RPMI7951 (cell line): ENCODE data around the gene LRP2BP. TPM values are rescaled to one million over a fixed set of nuclear protein-coding genes. Genes with fewer than 3 reads are reported as not detected.
"Not testable (repeated sequence)": the region's sequence is repeated elsewhere in the genome, so short reads cannot be mapped to it uniquely, and the experiment has no call there.

Source experiments
- DNase-seq: peaks from one replicate; pipeline ENCODE4 v3.0.0-alpha.2; 2012; ENCODE audit warnings: low read depth
- total RNA-seq: library from RNA; depleted of rRNA; stranded (reverse); fragments of >200 nt; shearing (Covaris generic); gene quantifications from 2 replicates; pipeline ENCODE4 v1.2.3, GENCODE V29; 2014

Gene LRP2BP
- total RNA-seq, 1 experiment from 2014 or later = 0.48 TPM

DNA sequence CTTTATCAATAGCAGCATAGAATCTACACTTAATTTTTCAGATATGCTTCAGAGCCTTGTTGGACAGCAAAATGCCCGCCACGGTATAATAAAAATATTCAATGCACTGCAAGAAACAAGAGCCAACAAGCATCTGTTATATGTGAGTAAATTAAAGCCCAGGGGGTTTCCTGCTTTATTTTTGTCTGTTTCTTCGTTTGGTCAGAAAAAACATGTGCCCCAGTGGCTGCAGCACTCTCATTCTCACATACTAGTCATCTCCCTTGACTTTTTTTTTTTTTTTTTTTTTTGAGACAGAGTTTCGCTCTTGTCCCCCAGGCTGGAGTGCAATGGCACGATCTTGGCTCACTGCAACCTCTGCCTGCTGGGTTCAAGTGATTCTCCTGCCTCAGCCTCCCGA, 33.2 kb downstream of the LRP2BP start:
- DNase-seq = not testable (repeated sequence)

GRCh38 chr4:185361872-185362271, 33.9 kb downstream of the LRP2BP start:
- DNase-seq = no peak

DNA sequence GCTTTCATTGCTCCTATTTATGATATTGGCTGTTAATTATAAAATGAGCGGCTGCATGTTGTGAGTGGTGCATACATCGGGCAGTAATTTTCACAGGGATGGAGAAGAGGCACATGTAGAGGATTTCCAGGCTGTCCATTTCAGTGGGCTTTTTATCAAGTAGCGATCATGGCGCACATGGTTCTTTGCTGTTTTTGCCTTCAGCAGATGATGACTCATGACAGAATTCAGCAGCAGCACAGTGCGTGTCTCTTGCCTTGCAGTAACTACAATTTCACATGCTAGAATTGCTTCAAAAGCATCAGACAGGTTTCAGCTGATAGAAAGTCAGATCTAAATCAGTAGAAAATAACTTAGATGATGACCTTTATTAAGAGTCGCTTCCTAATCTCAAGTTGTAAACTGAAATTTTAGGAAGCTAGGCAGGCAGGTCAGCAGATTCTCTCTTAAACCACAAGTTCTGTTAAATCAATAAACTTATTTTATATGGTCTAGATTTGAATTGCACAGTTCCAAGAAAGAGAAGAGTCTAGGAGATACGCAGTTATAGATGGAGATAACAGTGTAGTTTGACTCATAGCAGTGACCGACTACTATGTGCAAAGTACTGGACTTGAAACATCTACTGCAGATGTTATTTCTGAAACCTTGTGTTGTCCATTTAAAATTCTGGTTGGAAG, 35.8 kb downstream of the LRP2BP start:
- DNase-seq = peak; percentile 54

GRCh38 chr4:185358959-185359358, 36.8 kb downstream of the LRP2BP start:
- DNase-seq = no peak

- peak; percentile 48 for DNase-seq
Observed at GRCh38 chr4:185358514-185358913, 37.2 kb downstream of the LRP2BP start.

GRCh38 chr4:185357733-185358440, 37.8 kb downstream of the LRP2BP start:
- no peak for DNase-seq

GRCh38 chr4:185357211-185357610, 38.5 kb downstream of the LRP2BP start:
- DNase-seq = peak; percentile 13

DNA sequence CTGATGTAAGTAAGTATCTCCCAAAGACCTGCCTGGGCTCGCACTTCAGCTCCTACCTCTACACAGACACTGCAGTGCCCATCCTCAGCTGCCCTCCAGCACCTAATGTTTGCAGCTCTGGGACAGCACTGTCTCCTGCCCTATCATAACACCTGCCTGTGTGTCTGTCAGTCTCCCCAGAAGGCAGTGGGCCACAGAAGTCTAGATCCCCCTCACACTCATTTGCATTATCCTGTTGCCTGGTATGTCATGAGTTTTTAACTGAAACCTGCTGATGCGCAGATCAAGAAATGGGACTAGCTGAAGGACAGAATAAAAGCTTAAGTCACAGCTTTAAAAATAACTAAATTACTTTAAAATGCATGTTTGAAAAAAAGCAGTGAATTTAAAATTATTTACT, 43.0 kb downstream of the LRP2BP start:
- DNase-seq = no peak

GRCh38 chr4:185352202-185352601, 43.5 kb downstream of the LRP2BP start:
- no peak for DNase-seq

DNA sequence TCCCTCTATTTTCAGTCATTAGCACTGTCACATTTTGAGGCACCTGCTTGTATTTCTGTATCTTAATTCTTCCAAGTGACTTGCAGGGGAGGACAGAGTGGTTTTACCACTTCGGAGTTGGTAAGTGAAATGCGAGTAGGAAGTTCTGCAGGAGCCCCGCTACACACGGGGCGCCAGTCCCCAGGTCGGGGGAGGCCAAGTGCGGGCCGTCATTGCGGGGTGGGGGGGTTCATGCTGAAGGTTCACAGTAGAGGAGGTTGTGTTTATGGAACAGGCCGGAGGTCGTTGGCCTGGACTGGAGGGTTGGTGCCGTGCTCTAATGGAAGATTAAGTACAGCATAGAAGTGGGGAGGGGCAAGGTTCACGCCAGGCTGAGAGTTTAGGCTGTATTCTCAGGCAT, 44.0 kb downstream of the LRP2BP start:
- no peak for DNase-seq

DNA sequence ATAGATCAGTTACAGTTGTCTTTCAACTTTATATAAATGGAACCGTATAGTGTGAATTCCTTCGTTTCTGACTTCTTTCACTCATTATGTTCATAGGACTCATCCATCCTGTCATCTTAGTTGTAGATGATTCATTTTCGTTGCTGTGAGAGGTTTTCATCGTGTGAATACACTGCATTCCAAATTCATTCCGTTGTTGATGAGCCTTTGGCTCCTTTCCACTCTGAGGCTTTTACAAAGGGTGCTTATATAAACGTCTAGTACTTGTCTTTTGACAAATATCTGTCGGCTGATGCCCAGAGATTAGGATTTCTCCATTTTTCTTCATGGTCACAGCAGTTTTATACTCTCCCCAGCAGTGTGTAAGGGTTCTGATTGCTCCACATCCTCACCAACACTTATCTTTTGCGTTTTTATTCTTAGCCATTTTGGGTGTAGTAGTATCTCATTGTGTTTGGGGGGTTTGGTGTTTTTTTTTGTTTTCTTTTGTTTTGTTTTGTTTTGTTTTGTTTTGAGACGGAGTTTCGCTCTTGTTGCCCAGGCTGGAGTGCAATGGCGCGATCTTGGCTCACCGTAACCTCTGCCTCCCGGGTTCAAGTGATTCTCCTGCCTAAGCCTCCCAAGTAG, 48.6 kb downstream of the LRP2BP start:
- DNase-seq = peak; percentile 35

GRCh38 chr4:185344743-185345538, 50.8 kb downstream of the LRP2BP start:
- no peak for DNase-seq

- no peak for DNase-seq
Observed at GRCh38 chr4:185343726-185344581, 51.8 kb downstream of the LRP2BP start.

DNA sequence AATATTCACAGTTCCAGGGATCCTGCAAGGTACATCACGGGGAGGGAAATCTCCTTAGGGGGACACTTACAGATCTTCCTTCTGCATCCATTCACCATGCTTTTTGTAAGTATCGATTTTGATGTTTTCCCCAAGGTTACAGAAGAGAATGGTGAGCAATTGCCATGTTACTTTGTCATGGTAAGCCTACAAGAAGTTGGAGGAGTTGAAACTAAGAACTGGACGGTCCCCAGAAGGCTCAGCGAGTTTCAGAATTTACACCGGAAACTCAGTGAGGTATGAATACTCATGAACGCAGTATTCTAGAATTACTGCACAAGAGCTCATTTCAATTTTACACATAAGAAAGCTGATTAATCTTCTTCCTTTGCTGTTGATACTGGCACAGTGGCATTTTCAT, 53.9 kb downstream of the LRP2BP start:
- DNase-seq = no peak

- DNase-seq = no peak
Observed at GRCh38 chr4:185341377-185341776, 54.3 kb downstream of the LRP2BP start.

GRCh38 chr4:185339941-185340340, 55.8 kb downstream of the LRP2BP start:
- DNase-seq = no peak

DNA sequence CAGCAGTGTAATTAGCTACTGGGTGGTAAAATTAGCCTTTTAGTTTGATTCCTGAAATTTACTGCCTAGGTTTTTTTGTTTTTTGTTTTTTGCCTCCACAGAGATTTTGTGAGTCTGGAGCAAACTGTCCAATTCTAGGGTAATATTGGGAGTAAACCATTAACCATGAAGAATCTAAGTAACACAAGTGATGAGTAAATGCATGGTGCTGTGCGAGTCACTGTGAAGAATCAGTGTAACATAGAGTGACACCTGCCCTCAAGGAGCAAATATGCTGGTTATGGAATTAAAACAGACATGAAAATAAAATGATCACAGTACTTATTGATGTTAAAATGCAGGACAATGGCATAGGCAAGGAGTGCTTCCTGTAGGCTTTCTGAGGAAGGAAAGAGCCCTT, 60.1 kb downstream of the LRP2BP start:
- no peak for DNase-seq

- DNase-seq = no peak
Observed at GRCh38 chr4:185334326-185334725, 61.4 kb downstream of the LRP2BP start.

DNA sequence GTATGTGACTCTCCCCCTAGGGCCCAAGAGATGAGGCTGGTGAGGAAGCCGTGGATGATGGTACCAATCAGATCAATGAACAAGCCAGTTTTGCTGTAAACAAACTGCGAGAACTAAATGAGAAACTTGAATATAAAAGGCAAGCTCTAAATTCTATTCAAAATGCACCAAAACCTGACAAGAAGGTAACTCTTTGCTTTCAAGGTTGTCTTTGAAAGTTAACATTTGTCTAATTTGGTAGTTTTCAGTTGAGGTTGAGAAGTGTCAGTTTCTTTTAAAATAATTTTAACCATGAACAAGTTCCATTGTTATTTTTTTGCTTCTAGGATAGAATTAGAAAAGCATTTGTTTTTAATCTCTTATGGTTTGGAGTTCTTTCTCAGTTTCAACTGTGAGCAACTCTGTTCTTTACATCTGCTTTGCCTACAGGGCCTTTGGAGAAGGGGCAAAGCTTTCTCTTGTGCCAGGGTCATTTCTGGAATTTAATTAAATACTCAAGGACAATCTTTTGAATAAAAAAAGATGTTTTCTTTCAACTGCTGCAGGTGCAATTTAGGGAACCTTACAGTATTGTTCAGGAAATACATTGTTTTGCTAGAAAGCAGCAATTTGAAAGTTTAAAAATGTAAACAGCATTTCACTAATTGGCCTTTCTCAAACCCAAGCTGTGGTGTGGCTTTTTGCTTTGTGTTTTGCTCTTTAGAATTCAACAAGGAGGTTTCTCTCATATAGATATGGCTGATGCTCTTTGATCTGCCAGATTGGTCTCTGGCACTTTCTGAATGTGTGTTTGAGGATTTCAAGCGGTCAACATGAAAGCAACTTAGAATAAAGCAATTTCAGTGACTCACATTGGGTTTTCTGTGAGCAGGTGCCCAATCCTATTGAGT, 62.9 kb downstream of the LRP2BP start:
- DNase-seq = no peak

- DNase-seq = peak; percentile 28
Observed at GRCh38 chr4:185329879-185330510, 65.7 kb downstream of the LRP2BP start.
